COLO829 (cell line): ENCODE results near the gene RILPL2.
"Not testable (repeated sequence)": the region's sequence is repeated elsewhere in the genome, so short reads cannot be mapped to it uniquely, and the experiment has no call there.

Experiments
- DNase-seq: peaks from one replicate; pipeline ENCODE4 v3.0.0; 2012; ENCODE audit warnings: low spot score

RILPL2 gene

DNA sequence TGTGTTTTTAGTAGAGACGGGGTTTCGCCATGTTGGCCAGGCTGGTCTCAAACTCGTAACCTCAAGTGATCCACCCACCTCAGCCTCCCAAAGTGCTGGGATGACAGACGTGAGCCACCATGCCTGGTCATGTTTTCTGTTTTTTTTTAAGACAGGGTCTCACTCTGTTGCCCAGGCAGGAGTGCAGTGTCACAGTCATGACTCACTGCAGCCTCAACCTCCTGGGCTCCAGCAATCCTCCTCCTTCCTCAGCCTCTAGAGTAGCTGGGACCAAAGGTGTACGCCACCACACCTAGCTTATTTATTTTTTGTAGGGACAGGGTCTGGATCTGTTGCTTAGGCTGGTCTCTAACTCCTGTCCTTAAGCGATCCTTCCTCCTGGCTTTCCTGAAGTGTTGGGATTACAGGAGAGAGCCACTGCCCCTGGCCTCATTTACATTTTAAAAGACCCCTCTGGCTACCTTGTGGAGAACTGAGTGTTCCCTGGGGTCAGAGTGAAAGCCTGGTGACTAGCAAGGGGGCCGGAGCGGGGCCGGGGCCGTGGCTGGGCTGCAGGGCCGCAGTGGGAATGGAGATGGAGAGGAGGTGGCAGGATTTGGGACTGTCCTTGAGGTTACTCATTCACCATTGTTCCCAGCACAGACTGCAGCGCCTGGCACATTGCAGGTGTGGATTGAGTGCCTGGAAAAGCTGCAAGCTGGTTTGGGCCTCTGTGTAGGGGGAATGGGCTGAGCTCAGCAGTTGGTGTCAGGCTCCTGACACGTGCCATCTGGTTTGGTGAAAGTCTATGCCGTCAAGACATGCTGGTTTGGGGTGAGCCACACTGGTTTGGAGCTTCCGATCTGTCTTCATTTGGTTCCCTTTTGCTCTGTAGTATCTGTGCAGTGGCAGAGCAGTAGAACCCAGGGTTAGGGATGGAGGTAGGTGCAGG, 34.5 kb downstream of the RILPL2 start:
- DNase-seq: no peak

DNA sequence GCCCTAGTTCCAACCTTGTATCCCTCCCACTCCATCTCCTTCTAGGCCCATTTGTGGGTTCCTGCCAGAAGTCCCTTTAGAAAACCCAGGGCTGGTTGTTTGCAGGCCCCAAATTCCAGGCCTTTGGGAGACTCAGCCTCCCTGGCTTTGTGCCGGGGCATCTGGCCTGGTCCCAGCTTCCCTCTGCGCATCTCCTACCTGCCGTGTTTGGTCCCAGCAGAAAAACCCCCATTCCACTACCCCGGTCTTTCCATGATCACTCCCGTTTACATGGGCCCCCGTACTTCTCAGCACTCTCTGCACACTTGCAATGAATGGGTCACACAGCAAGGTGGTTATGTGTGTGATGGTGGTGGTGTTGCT, 37.2 kb downstream of the RILPL2 start:
- DNase-seq: no peak

DNA sequence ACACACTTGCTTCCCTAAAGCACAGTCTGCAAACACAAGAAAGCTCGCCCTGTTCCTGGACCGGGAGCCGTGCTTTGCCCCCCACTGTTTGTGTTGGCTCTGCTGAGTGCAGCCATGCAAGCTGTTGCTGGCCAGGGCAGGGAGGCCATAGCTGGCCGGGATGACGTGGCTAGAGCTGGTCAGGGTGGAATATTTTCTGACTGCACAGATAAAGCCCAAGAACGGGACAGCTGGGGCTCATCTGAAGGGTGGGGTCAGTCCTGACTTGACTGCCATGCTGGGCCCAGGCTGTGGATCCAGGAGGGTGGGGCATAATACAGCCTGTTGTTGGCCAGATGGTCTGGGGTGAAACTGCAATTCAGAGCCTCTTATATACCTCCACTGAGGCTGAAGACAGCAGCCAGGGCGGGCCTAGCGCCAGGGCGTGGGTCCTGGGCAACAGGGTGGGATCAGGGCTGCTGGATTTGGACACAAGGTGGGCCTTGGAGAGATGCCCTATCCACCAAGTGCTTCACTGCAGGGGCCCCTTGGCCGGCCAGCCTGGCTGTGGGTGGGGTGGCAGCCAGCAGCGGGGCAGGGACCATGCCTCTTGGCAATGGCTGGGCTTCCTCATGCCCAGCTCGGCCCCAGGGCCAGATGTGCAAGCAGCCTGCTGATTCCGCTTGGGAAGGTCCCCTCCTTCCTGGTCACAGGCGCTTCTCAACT, 37.8 kb downstream of the RILPL2 start:
- DNase-seq: no peak

DNA sequence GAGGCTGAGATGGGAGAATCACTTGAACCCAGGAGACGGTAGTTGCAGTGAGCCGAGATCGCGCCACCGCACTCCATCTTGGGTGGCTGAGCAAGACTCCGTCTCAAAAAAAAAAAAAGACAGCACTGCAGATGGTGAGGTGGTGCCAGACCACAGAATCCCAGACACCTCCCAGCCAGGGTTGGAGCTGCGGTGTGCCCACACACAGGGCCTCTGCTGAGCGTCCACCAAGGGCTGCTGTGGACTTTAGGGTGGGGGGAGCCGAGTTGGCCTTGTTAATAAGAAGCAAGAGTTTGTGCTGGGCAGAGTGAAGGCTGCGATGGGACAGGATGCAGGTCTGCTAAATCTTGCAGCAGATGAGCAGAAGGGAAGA, 38.3 kb downstream of the RILPL2 start:
- no peak for DNase-seq

DNA sequence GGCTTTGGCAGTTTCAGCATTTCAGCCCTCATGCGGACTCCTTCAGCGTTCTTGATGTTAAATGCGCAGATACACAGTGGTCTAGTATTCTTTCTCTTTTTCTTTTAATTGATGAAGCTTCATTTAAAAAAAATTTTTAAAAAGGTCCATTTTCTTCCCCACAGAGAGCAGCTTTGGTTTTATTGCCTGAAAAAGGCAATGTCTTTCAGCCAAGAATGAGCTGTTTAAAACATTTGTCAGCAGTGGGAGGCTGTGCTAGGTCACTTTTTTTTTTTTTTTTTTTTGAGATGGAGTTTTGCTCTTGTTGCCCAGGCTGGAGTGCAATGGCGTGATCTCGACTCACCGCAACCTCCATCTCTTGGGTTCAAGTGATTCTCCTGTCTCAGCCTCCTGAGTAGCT, 39.1 kb downstream of the RILPL2 start:
- no peak for DNase-seq

DNA sequence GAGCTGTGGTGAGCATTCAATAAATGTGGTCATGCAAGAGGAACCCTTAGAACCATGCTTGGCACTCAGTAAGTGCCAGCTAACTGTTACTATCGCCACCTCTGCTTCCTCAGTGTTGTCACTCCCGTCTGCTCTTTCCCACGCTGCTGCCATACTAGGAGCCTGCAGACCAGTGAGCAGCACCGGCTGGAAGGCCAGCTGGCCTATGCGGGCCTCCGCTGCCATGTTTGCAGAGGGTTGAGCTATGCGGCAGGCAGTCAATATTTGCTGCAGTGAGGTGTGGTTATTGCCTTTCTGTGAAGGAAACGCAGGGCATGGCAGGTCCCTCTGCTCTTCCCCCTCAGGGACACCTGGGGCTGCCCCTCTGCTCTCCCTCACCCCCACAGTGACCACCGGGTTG, 39.5 kb downstream of the RILPL2 start:
- no peak for DNase-seq

DNA sequence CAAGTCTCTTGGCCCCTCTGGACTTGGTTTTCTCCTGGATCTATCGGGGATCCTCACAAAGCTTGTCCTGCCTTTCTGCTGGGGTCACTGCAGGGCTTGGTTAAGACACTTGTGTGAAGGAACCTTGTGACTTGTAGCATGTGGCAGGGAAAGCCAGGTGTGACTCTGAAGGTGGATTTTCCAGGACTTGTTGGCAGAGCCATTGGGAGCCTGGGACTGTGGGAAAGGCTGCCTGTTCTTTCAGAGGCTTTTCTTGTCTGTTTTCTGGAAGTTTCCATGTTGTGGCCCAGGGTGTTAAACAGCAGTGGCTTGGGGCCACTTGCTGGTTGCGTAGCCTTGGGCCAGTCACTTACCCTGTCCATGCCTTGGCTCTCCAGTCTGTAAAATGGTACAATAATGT, 39.9 kb downstream of the RILPL2 start:
- no peak for DNase-seq

DNA sequence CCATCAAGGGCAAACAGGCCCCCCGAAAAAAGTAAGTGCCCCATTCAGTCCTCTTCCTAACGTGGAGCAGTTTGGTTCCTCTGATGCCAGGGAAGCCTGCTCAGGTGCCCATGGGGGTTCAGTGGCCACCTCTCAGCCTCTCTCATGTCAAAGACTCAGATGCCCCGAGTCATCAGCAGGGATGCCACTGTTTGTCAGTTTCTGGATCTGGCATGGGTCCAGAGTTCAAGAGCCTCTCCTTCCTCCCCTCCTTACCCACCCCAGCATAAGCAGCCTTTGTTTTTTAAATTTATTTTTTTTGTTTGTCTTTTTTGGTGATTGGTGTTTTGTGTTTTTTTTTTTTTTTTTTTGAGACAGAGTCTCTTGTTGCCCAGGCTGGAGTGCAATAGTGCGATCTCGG, 41.2 kb downstream of the RILPL2 start:
- DNase-seq: no peak

DNA sequence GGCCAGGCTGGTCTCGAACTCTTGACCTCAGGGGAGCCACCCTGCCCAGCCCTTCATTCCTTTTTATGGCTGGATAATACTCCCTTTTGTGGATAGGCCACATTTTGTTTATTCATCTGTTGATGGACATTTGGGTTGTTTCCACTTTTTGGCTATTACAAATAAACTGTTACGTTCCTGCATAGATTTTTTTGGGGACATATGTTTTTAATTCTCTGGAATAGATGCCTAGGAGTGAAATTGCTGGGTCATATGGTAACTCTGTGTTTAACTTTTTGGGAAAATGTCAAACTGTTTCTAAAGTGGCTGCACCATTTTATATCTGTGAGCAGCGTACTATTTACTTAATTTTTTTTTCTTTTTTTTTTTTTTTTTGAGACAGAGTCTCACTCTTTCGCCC, 42.7 kb downstream of the RILPL2 start:
- no peak for DNase-seq

DNA sequence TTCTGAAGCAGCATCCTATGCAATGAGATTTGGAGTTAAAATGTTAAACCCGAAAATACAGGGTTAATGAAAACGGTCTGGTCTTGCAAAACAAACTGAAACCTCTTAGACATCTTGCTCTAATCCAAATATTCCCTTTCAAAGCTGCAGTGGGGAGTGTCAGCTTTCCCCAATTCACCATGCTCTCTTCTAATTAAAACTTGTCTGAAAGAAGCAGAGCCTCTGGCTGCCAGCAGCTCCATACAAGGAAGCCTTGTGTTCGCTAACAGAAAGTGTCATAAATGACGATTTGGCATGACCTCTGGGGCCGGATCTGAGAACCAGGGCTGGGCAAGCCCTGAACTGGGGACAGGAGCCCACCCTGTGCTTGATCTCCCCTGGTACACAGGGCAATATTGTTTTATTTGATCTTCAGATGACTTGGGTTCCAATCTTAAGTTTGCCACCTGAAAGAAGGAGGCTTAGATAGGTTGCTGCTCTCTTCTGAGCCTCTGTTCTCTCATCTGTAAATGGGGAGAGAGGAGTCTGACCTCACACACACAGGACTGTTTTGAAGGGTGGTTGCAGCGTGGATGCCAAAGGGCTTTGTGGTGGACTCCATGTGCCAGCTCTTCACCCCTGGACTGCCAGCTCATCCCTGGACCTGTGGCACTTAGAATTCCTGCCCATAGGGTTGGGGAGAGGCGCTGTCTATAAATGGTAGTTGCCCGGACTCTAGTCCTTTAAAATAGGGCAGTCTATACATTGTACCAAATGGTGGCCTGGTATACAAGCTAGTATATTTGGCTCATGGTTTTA, 44.7 kb downstream of the RILPL2 start:
- DNase-seq: no peak

DNA sequence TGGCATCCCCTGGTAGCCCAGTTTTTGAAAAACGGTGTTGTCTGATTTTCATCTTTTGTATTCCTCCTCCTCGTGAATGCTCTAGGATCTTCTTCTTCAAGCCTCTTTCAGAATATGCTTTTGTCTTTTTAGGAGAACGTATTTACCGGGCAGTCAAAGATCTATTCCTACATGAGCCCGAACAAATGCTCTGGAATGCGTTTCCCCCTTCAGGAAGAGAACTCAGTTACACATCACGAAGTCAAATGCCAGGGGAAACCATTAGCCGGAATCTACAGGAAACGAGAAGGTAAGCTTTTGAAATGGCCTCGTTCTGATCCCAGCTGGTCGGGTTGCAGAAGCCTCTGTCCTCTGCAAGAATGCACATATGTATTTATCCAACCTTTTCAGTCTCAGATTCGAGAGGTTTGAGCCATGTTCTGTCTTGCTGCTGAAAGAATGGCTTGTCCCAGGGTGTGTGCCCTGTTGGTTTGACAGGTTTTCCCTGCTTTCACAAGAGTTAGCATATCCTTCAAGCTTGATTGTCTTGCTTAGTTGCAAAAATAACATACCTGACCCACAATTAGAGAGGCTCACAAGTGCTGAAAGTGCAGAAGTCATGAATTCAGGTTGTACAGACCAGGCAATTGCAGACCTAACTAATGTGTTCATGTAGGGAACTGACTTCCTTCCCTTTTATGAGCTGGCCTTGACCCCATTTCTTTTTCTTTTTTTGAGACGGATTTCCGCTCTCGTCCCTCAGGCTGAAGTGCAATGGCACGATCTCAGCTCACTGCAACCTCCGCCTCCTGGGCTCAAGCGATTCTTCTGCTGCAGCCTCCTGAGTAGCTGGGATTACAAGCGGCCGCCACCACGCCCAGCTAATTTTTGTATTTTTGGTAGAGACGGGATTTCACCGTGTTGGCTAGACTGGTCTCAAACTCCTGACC, 45.7 kb downstream of the RILPL2 start:
- no peak for DNase-seq

DNA sequence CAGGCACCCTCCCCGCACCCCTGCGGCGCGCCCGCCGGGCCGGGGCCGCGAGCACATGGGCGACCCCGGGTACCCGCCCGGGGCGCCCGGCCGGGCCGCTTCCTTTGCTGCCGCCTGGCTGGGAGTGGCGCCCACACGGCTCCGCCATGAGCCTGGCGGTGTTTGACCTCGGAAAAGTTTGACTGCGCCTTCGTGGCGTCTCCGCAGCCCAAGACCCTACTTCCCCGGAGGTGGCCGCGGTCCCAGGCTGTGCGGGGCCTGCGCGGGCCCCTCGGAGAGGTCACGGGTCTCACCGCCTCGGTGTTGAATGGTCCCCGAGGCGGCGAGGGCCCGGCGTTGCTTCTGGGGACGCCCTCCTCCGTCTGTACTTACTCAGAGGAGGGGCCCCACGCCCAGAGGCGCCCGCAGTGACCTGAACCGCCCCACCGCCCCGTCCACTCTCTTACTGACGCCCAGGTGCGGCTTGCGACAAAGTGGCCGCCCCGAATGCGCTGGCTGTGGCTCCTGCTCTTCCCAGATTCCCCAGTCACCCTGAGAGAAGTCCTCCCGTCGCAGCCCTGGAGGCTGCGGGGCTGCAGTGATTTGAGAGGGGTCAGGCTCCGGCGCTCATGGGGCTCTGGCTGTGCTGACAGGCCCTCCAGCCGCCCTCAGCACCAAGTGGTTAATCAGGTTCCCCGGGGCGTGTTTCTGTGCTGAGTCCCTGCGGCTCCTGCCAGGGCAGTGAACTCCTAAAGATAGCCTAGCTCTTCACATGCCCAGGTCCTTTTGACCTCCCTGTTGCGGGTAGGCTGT, 46.7 kb downstream of the RILPL2 start:
- no peak for DNase-seq

DNA sequence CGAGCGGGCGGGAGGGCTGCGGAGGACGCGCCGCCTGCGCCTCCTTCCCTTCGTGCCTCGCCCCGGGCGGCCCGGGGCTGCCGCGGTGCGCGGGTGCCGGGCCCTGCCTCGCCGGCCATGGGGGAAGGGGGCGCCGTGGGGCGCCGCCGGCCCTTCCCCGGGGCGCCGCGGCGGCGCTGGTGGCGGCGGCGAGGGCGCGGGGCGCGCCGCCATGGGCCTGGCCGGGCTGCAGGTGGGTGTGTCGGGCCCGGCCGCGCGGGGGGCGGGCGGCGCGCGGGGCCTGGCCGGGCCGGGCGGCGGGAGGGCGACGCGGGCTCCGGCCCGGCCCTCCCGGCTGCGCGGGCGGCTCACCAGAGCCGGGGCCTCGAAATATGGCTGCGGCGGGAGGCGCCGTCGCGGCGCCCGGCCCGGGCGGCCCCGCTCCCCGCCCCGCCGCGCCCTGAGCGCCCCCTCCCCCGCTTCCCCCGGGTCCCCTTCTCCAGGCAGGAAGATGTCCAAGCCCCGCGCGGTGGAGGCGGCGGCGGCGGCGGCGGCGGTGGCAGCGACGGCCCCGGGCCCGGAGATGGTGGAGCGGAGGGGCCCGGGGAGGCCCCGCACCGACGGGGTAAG, 47.4 kb downstream of the RILPL2 start:
- no peak for DNase-seq

DNA sequence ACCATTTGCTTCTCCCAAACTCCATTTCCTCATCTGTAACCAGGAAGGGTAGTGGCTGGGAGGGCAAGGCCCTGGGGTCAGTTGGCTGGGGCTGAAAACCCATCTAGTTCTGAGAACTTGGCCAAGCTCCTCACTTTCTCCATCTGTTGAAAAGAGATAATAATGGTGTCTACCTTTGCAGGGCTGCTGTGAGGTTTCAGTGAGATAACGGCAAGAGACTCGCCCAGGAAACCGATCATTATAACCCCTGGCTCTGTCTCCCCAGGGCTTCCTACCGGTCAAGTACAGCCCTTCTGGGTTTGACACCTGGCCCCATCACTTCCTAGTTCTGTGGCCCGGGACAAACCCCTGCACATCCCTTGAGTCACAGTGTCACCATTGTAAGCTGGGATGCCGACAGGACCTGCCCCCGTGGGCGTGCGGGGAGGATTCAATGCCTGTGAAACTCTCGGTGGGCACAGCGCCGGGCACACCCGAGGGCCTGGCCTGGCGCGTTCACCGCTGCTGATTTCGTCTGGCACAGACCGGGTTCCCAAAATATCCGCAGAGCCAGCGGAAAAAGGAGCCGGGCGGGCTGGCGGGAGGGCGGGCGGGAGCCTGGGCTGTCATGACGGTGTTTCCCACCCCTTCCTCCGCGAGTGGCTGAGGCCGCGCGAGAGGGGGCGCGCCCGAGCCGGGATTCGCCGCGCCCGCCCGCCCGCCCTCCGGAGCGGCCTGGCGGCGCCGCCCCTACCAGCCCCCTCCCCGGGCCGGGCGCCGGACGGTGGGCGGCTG, 48.1 kb downstream of the RILPL2 start:
- DNase-seq: peak; percentile 55

DNA sequence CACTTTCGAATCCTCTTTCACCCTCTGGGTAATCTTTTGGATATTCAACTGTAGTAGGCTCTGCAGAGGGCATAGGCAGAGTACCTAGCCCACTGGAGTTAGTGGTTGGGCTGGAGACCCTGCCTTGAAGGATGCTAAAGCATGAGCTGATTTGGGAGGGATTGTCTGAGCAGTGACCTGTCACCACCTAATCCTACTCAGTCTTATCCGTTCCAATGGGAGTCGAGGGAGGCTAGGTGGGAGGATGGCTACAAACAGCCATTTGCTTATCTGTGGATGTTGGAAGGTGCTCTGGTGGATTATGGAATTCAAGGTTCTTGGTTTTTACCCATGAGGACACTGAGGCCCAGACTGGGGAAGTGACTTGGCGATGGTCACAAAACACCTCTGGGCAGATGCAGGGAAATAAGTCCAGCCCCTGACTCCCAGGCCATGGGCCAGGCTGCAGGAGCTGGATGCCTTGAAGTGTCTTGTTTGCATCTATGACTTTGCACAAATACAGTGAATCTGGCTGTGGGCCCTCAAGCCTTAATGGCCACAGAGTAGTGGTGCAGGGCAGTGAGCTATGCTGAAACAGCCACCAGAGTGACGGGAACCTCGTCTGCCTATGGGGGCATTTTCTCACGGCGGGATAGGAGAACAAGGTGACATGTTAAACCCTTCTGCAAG, 48.8 kb downstream of the RILPL2 start:
- no peak for DNase-seq

DNA sequence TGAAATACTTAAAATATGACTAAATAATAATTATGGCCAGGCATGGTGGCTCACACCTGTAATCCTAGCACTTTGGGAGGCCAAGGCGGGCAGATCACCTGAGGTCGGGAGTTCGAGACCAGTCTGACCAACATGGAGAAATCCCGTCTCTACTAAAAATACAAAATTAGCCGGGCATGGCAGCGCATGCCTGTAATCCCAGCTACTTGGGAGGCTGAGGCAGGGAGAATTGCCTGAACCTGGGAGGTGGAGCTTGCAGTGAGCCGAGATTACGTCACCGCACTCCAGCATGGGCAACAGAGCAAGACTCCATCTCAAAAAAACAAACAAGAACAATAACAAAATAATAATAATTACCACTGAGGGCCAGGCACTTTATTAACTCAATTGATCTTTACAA, 50.9 kb downstream of the RILPL2 start:
- DNase-seq: not testable (repeated sequence)

DNA sequence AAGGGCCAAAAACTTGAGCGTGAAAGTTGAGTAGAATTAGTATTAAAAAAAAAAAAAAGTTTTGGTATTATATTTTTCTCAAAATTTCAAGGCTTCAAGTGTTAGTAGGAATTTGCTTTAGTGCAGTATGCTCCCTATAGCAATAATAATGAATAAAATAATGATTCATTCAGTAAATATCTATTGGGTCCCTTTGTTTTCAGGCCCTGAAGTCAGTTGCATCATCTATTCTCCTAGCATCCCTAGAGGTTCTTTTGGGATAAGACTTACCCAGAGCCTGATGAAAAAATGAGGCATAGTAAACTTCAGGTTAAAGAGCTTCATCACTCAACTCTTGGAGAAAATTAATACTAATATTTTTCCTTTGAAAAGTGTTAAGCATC, 51.5 kb downstream of the RILPL2 start:
- no peak for DNase-seq

DNA sequence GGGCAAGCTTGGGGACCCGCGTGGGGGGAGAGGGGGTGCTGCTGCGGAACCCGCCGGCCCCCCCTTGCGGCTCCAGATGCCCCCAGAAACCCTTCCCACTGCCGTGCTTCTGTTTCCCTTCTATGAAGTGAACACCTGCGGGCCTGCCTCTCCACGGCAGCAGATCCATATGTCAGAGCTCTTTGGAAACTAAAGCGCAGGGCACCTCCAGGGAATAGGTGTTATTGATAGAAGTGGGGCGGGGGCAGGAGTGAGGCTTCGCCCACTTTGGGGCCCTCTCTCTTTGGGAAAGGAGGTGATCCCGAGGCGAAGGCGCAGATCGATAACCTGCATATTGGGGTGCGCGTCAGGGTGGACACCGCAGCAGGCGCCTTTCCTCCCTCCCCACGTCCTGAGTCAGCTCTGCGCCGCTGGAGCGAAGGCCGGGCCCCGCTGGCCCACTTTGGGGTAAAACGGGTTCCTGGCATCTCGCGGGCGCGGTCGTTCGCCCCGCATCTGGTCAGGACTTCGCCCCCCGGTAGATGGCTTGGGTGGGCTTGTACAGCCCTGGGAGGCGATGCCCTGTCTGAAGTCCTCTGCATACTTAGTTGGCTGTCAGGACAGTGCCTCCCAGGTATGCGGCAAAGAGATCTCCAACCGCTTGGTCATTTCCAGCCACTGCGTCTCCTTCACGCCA, 52.0 kb downstream of the RILPL2 start:
- DNase-seq: no peak

DNA sequence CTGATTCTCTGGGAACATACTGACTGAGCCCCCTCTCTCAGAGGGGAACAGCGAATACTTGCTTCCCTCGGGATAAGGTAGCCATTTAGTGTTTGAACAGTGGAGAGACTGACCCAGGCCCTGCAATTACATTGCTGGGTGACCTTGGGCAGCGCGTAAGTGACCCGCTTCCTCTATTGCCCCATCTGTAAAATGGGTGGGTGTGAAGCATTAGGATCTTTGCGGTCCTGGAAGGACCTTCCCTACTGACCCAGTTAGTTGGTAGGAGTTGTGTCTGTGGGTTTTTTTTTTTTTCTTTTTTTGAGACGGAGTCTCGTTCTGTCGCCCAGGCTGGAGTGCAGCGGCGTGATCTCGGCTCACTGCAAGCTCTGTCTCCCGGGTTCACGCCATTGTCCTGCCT, 53.8 kb downstream of the RILPL2 start:
- no peak for DNase-seq
